OCI-LY7 (cell line): ENCODE data around the gene STIM1. TPM values are rescaled to one million over a fixed set of nuclear protein-coding genes. Genes with fewer than 3 reads are reported as not detected.

Experiments used
- Bru-seq: library from RNA; stranded (reverse); fragments of 400-500 nt; gene quantifications from one replicate; lab custom pipeline; 2021; lab: Mats Ljungman, UMichigan
- BruChase-seq, 2 experiments: library from RNA; stranded (reverse); fragments of 400-500 nt; gene quantifications; one replicate each; lab custom pipeline; 2021; lab: Mats Ljungman, UMichigan
- BruUV-seq: library from RNA; stranded (reverse); fragments of 400-500 nt; replicated peaks from 2 replicates; lab custom pipeline; 2021; lab: Mats Ljungman, UMichigan
- CTCF ChIA-PET: fragments of 300-600 bp; sonication (Branson Sonifier 250); formaldehyde crosslinking; loops from one replicate; lab custom pipeline; 2022; ENCODE audit warnings: antibody characterized with exemption; ENCODE audit not compliant: unreplicated experiment; lab: Charles Lee
- POLR2A ChIA-PET: fragments of 300-600 bp; sonication (Branson Sonifier 250); formaldehyde crosslinking; loops from one replicate; lab custom pipeline; 2022; ENCODE audit warnings: antibody characterized with exemption; lab: Charles Lee
- DNase-seq: peaks from one replicate; pipeline ENCODE4 v3.0.0-alpha.2; 2015; ENCODE audit warnings: low spot score
- H2AFZ ChIP-seq: fragments of 200-600 bp; sonication (generic), shearing (Covaris generic); 2 replicates; pipeline ENCODE4 v1.6.1; 2014; ENCODE audit warnings: mild to moderate bottlenecking, antibody characterized with exemption, low read length, moderate library complexity
- H3K27ac ChIP-seq: fragments of 200-600 bp; sonication (generic); 2 replicates; pipeline ENCODE4 v1.5.1; 2014; ENCODE audit warnings: mixed run types, low read depth, mild to moderate bottlenecking, moderate library complexity, low read length, inconsistent platforms; ENCODE audit not compliant: poor library complexity, severe bottlenecking
- H3K36me3 ChIP-seq: fragments of 200-600 bp; sonication (generic); 2 replicates; pipeline ENCODE4 v1.6.1; 2014; ENCODE audit warnings: mild to moderate bottlenecking, antibody characterized with exemption, low read length, moderate library complexity, mixed read lengths; ENCODE audit not compliant: insufficient read depth
- H3K4me1 ChIP-seq: fragments of 200-600 bp; sonication (generic); 2 replicates; pipeline ENCODE4 v1.5.1; 2014; ENCODE audit warnings: mild to moderate bottlenecking, low read length; ENCODE audit not compliant: insufficient read depth, poor library complexity, severe bottlenecking
- H3K4me2 ChIP-seq: fragments of 200-600 bp; sonication (generic); 2 replicates; pipeline ENCODE4 v1.6.1; 2014; ENCODE audit warnings: mild to moderate bottlenecking, low read length
- H3K4me3 ChIP-seq: fragments of 200-600 bp; sonication (generic); 2 replicates; pipeline ENCODE4 v1.5.1; 2014; ENCODE audit warnings: mild to moderate bottlenecking, low read depth, low read length; ENCODE audit not compliant: poor library complexity, severe bottlenecking
- H3K79me2 ChIP-seq: fragments of 200-600 bp; sonication (generic); 2 replicates; pipeline ENCODE4 v1.6.1; 2016; ENCODE audit warnings: low read depth, mild to moderate bottlenecking, low read length, moderate library complexity, mixed read lengths; ENCODE audit not compliant: insufficient read depth
- H3K9me2 ChIP-seq: fragments of 200-600 bp; sonication (generic); 2 replicates; pipeline ENCODE4 v1.6.1; 2016; ENCODE audit warnings: mild to moderate bottlenecking, low read length, mixed read lengths; ENCODE audit not compliant: insufficient read depth
- H3K9me3 ChIP-seq: fragments of 200-600 bp; sonication (generic); 2 replicates; pipeline ENCODE4 v1.6.1; 2014; ENCODE audit warnings: mild to moderate bottlenecking, mixed run types, low read length, mixed read lengths
- H4K20me1 ChIP-seq: fragments of 200-600 bp; sonication (generic); 2 replicates; pipeline ENCODE4 v1.6.1; 2014; ENCODE audit warnings: mild to moderate bottlenecking, antibody characterized with exemption, low read length, moderate library complexity, mixed read lengths; ENCODE audit not compliant: insufficient read depth
- EZH2phosphoT487 ChIP-seq: fragments of 200-600 bp; sonication (generic); IDR thresholded peaks from 2 replicates; pipeline ENCODE4 v1.6.1; 2018; ENCODE audit warnings: low read depth, borderline replicate concordance, mild to moderate bottlenecking, mixed run types, antibody characterized with exemption, low read length, moderate library complexity, mixed read lengths
- intact Hi-C: fragments of 100-400 bp; cut with micrococcal nuclease; formaldehyde crosslinking; loops from one replicate; pipeline ENCODE4 v1.10.0; 2022; ENCODE audit not compliant: unreplicated experiment
- long read RNA-seq: library from polyadenylated mRNA; stranded (forward); transcript quantifications from one replicate; pipeline ENCODE4 v2.0.0, GENCODE V29; 2022
- total RNA-seq, 2 experiments: library from RNA; depleted of rRNA in 1 of 2; stranded (reverse); fragments of >200 nt in 1 of 2; shearing (Covaris generic) in 1 of 2; gene quantifications; 2 replicates each; pipeline ENCODE4 v1.2.3, GENCODE V29; 2014 to 2022
- TF ChIP-seq, protein P1 (sequence below): fragments of 200-600 bp; sonication (generic); conservative IDR thresholded peaks from 2 replicates; pipeline ENCODE4 v1.5.1; 2014; ENCODE audit warnings: mild to moderate bottlenecking, antibody characterized with exemption, low read length, moderate library complexity, mixed read lengths

Gene STIM1
- total RNA-seq (2014; rRNA removed; shearing (Covaris generic)) = 20.9 and 21.0 TPM in 2 replicates
- 49.1 and 55.4 TPM in 2 replicates for total RNA-seq (2022)
- percentile 76 among the genes with signal in this experiment for Bru-seq, nascent RNA
- percentile 83 among the genes with signal in this experiment for BruChase-seq, experiment 1, labeled RNA remaining after a 6-hour chase
- BruChase-seq, experiment 2, labeled RNA remaining after a 2-hour chase = percentile 72 among the genes with signal in this experiment
- long read RNA-seq, full-length matches to known transcripts = 18 of 42 reads
- long read RNA-seq, partial matches to known transcripts = 5 of 42 reads
- long read RNA-seq, other reads (novel, unspliced or antisense) = 19 of 42 reads

DNA sequence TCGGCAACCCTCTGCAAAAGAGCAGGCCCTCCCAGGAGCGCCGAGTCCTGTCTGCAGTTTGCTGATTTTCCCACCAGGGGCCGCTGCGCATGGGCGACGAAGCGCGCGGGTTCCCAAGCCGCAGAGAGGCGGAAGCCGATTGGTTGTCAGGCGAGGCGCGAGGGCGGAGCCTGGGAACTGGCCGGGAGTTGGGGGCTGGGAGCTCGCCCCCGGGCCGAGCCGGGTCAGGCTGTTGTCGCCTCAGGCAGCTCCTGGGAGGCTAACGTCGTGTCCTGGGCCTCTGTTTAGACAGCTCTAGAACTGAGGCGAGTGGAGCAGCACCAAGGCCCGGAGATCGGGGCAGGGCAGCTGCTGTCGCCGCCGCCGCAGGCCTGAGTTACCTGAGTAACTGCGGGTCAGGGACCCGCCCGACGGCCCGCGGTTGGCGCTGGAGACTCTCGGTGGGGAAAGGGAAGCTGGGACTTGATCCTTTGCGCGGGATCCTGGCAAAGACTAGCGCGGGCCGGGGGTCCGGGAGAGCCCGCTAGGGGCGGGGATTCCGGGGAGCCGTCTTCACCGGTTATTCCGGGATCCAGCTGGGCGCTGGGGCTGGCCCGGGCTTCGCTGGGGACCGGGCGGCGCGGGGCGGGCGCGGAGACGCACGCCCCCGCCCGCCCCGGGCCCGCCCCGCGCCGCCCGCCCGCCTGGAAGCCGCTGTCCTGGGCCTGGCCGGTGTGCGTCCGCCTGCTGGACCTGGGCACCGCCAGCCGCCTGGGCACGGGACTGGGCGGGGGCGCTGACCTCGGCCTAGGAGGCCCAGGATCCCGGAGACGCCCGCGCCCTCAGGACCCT is at the start of gene STIM1:
TSS of gene STIM1 (plus strand) at position 688 of the 831 bp plus-strand sequence. CDS start 607 bp downstream, outside the sequence.
- ChIA-PET POLR2A (interaction anchor here (0.6 to 4.8 kb wide), 35 partner anchors 9 to 393 kb away, joined by 3 to 75 read pairs (median 6); partner anchors contain the start of gene RHOG), CTCF (interaction anchor here (0.6 to 3.2 kb wide), 22 partner anchors 11 to 241 kb away, joined by 3 to 32 read pairs (median 5); partner anchors contain the start of gene RHOG)
- TF ChIP-seq, protein P1, sequence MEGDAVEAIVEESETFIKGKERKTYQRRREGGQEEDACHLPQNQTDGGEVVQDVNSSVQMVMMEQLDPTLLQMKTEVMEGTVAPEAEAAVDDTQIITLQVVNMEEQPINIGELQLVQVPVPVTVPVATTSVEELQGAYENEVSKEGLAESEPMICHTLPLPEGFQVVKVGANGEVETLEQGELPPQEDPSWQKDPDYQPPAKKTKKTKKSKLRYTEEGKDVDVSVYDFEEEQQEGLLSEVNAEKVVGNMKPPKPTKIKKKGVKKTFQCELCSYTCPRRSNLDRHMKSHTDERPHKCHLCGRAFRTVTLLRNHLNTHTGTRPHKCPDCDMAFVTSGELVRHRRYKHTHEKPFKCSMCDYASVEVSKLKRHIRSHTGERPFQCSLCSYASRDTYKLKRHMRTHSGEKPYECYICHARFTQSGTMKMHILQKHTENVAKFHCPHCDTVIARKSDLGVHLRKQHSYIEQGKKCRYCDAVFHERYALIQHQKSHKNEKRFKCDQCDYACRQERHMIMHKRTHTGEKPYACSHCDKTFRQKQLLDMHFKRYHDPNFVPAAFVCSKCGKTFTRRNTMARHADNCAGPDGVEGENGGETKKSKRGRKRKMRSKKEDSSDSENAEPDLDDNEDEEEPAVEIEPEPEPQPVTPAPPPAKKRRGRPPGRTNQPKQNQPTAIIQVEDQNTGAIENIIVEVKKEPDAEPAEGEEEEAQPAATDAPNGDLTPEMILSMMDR = peak; percentile 89
- TF ChIP-seq EZH2phosphoT487 = no peak
- no TSS peak for BruUV-seq
- peak within 1 kb of the TSS; percentile 86 for H2AFZ ChIP-seq
- H3K27ac ChIP-seq = peak within 1 kb of the TSS; percentile 94
- no peaks in the 10 kb centered on the region for H4K20me1 ChIP-seq
- H3K9me2 ChIP-seq = no peaks in the 10 kb centered on the region
- peak; percentile 96 for DNase-seq
- no peaks in the 10 kb centered on the region for H3K36me3 ChIP-seq
- peak within 1 kb of the TSS; percentile 96 for H3K4me2 ChIP-seq
- H3K79me2 ChIP-seq = peaks cover 46% of the 10 kb centered on the region
- H3K4me3 ChIP-seq = peak within 1 kb of the TSS; percentile 81
- no peaks in the 10 kb centered on the region for H3K9me3 ChIP-seq
- intact Hi-C loops = loop anchor here (1.0 to 10.0 kb wide), 4 partner anchors 40 to 217 kb away; no protein-coding TSS in a partner anchor
- peaks cover 62% of the 10 kb centered on the region for H3K4me1 ChIP-seq

DNA sequence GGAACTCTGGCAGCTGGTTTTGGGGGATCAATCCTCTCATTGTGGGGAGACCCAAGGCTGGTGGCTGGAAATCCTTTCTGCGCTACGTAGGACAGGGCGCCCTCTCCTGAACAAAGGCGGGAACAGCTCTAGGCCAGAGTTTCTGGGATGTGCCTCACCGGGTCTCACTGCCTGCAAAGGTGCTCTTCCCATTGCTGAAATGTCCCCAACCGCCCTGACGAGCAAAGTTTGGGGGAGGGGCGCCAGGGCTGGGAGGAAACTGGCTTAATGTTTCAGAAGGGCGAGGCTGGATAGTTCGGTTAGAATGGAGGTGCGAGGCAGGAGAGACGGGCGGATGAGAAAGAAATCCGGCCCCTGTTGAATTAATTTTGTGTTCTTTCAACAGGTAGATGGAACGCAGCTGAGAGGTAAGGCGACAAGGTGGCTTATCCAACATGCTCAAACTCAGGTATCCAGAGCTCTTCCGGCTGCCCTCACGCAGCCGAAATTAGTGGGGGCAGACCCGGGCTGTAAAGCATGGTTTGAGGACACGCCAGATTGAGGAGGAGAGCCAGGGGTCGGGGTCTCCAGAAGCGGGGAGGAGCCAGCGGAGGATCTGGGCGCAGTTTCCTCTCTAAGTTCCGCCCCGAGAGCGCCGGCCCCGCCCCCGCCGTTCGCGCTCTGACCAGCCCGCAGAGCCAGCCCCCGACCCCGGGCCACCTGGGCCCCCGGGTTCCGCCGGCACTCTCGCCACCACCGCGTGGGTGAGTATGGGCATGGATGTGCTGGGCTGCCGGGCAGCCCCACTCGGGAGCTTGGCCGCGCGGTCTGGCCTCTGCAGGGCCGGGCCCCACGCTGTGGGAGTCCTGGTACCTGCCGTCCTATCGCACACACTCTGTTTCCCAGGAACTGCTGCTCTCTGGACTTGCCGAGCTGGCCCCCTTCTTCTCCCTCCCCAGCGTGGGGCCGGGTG is 47.3 kb upstream of the STIM1 start, which contains the start of gene PGAP2:
TSS of gene PGAP2 (plus strand) at position 652 of the 952 bp plus-strand sequence. CDS start 2,700 bp downstream, outside the sequence.
- Histone ChIP-seq H3K27ac (peak within 1 kb of the TSS; percentile 27), H4K20me1 (no peaks in the 10 kb centered on the region), H3K4me3 (peak within 1 kb of the TSS; percentile 73), H3K4me2 (peak within 1 kb of the TSS; percentile 93), H2AFZ (peak within 1 kb of the TSS; percentile 93), H3K36me3 (no peaks in the 10 kb centered on the region), H3K9me3 (no peaks in the 10 kb centered on the region), H3K4me1 (peaks cover 13% of the 10 kb centered on the region), H3K79me2 (no peaks in the 10 kb centered on the region), H3K9me2 (no peaks in the 10 kb centered on the region)
- TF ChIP-seq, protein P1 = peak; percentile 83
- TF ChIP-seq EZH2phosphoT487 = no peak
- ChIA-PET CTCF (interaction anchor here (1.0 kb wide), 1 partner anchor 27 kb away, joined by 3 read pairs; no protein-coding TSS in a partner anchor), POLR2A (interaction anchor here (0.5 to 1.6 kb wide), 12 partner anchors 8 to 562 kb away, joined by 3 to 7 read pairs (median 3); no protein-coding TSS in a partner anchor)
- intact Hi-C loops = no loop called here
- peak; percentile 68 for DNase-seq
- BruUV-seq = no TSS peak
